ENCODE measurements around the gene PRSS53. TPM values are rescaled to one million over a fixed set of nuclear protein-coding genes. Genes with fewer than 3 reads are reported as not detected.
"Not testable (repeated sequence)": the region's sequence is repeated elsewhere in the genome, so short reads cannot be mapped to it uniquely, and the experiment has no call there.

Gene PRSS53
- total RNA-seq (1 to 10 TPM; 2.7 to 6.1 TPM), polyA plus RNA-seq (ENCODE audit: insufficient read depth, low read depth, low replicate concordance) (1.1 TPM)
- long read RNA-seq, donor 1: 0 reads
- long read RNA-seq, donor 2: 0 reads

- H3K36me3 ChIP-seq (ENCODE audit: low read depth, missing control alignments): no peaks in the 10 kb centered on the region
- intact Hi-C loops (cut with DNase I; ENCODE audit: low total_unique reads): loop anchor here (10.0 kb wide), 1 partner anchor 56 kb away; no protein-coding TSS in a partner anchor
Observed at GRCh38 chr16:31088459-31089183, at the start of gene PRSS53. Gene PRSS53 (minus strand): TSS chr16:31088943. CDS start chr16:31088809, 134 bp downstream.

GRCh38 chr16:31136822-31137499, 48.2 kb upstream of the PRSS53 start:
- 91 to 95% methylated on average over 20 of the region's 20 CpGs for WGBS, 2 donors
- H3K27ac ChIP-seq; DNase-seq; H3K9me3 ChIP-seq; H3K36me3 ChIP-seq (ENCODE audit: low read depth, missing control alignments); H3K4me3 ChIP-seq; intact Hi-C loops (cut with DNase I; ENCODE audit: low total_unique reads); H3K27me3 ChIP-seq: not testable (repeated sequence)
- peaks cover 14% of the 10 kb centered on the region for H3K4me1 ChIP-seq

More at GRCh38 chr16:31088459-31089183, at the start of gene PRSS53:
- no peak for DNase-seq
- no peaks in the 10 kb centered on the region for H3K9me3 ChIP-seq
- no peak within 1 kb of the TSS for H3K4me3 ChIP-seq
- H3K4me1 ChIP-seq: peaks cover 18% of the 10 kb centered on the region
- TF ChIP-seq CTCF (IDR thresholded peaks at IDR 0.05) (no peak), POLR2A (IDR thresholded peaks at IDR 0.05) (no peak)
- H3K27ac ChIP-seq: no peak within 1 kb of the TSS
- 76 to 80% methylated on average over 8 to 15 of the region's 15 CpGs for WGBS, 2 donors
- H3K27me3 ChIP-seq: no peaks in the 10 kb centered on the region

GRCh38 chr16:31136287-31136662, 47.5 kb upstream of the PRSS53 start:
- intact Hi-C loops (cut with DNase I; ENCODE audit: low total_unique reads): no loop called here
- Histone ChIP-seq H3K4me1 (peaks cover 7% of the 10 kb centered on the region), H3K27me3 (no peaks in the 10 kb centered on the region), H3K36me3 (ENCODE audit: low read depth, missing control alignments) (peaks cover 4% of the 10 kb centered on the region), H3K4me3 (no peak overlapping the region), H3K9me3 (no peaks in the 10 kb centered on the region), H3K27ac (no peak overlapping the region)
- no peak for DNase-seq
- 89 to 94% methylated on average over 6 of the region's 6 CpGs for WGBS, 2 donors
- no peak for TF ChIP-seq POLR2A (IDR thresholded peaks at IDR 0.05)

- peaks cover 4% of the 10 kb centered on the region for H3K4me1 ChIP-seq
- H3K4me3 ChIP-seq: no peak within 1 kb of the TSS
- 71 to 78% methylated on average over 6 to 22 of the region's 22 CpGs for WGBS, 2 donors
- no peaks in the 10 kb centered on the region for H3K9me3 ChIP-seq
- H3K27me3 ChIP-seq: no peaks in the 10 kb centered on the region
- no peak for TF ChIP-seq CTCF (IDR thresholded peaks at IDR 0.05)
- no peak for TF ChIP-seq POLR2A (IDR thresholded peaks at IDR 0.05)
- H3K27ac ChIP-seq: no peak within 1 kb of the TSS
- H3K36me3 ChIP-seq (ENCODE audit: low read depth, missing control alignments): peaks cover 5% of the 10 kb centered on the region
- DNase-seq: no peak
- intact Hi-C loops (cut with DNase I; ENCODE audit: low total_unique reads): no loop called here
Observed at GRCh38 chr16:31135535-31136286, 47.0 kb upstream of the PRSS53 start, which contains the start of gene PRSS8. Gene PRSS8 (minus strand): TSS chr16:31135727. CDS start chr16:31135498, 229 bp downstream.

- no peak for DNase-seq
- TF ChIP-seq CTCF (IDR thresholded peaks at IDR 0.05) (no peak), POLR2A (IDR thresholded peaks at IDR 0.05) (no peak)
- H3K4me1 ChIP-seq: peaks cover 9% of the 10 kb centered on the region
- H3K27ac ChIP-seq: no peak overlapping the region
- H3K9me3 ChIP-seq: no peaks in the 10 kb centered on the region
- H3K27me3 ChIP-seq: no peaks in the 10 kb centered on the region
- 44 to 48% methylated on average over 16 to 18 of the region's 18 CpGs for WGBS, 2 donors
- no peak overlapping the region for H3K4me3 ChIP-seq
- intact Hi-C loops (cut with DNase I; ENCODE audit: low total_unique reads): no loop called here
- H3K36me3 ChIP-seq (ENCODE audit: low read depth, missing control alignments): peaks cover 5% of the 10 kb centered on the region
Observed at GRCh38 chr16:31134625-31135534, 46.1 kb upstream of the PRSS53 start.

Data from testis (tissue), 5 donors.